ENCODE results near the gene FARS2.

The FARS2 gene

DNA sequence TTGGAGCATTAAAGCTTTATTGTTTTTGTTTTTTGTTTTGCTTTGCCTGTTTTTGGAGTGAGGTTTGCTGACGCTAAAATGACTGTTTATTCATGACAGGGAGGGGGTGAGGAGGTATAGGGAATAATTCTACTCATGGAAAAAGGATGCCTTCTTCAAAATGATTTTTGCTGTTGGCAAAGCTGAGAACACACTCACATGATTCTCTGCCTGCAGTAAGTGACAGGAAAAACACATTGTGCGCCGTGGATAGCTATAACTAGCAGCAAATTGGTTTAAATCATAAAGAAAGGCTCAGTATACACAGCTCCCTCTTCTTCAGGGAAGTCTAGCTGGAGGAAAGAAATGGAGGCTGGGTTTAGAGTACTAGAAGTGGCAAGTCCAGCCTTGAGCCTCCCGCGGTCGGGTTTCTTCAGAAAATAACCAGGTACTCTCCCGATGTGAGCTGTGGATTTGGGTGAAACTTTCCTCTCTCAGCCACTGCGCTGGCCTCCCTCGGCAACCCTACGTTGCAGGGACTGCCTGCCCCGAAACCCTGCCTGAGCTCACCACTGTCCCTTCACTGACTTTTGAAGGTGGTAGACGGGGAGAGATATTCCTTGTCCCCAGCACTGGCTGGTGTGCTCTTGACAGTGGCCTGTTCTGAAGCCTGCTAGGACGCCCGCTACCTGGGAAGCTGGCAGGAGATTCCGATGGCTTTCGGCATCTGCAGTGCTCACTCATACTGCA is 467.2 kb downstream of the FARS2 start:
- TF ChIP-seq ZFX (IDR thresholded peaks at IDR 0.05) = no peak
- TF ChIP-seq, protein P1, sequence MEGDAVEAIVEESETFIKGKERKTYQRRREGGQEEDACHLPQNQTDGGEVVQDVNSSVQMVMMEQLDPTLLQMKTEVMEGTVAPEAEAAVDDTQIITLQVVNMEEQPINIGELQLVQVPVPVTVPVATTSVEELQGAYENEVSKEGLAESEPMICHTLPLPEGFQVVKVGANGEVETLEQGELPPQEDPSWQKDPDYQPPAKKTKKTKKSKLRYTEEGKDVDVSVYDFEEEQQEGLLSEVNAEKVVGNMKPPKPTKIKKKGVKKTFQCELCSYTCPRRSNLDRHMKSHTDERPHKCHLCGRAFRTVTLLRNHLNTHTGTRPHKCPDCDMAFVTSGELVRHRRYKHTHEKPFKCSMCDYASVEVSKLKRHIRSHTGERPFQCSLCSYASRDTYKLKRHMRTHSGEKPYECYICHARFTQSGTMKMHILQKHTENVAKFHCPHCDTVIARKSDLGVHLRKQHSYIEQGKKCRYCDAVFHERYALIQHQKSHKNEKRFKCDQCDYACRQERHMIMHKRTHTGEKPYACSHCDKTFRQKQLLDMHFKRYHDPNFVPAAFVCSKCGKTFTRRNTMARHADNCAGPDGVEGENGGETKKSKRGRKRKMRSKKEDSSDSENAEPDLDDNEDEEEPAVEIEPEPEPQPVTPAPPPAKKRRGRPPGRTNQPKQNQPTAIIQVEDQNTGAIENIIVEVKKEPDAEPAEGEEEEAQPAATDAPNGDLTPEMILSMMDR (conservative IDR thresholded peaks at IDR 0.05) = no peak
- no peak overlapping the region for H3K27ac ChIP-seq

DNA sequence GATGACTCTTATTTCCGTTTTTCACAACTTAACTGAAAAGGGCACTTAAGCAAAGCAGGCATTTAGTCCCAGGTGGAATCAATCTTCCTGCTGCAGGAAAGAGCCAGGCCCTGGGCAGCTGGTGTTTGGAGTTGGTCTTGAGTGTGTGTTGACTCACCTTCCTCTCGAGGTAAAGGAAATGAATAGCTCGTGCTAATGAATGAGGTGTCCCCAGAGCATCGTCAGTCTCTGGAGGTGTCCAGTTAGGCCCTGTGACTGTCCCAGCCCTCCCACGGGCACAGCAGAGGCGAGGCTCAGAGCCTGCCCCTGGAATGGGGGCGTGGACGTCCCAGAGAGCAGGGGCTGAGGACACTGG is 467.7 kb downstream of the FARS2 start:
- H3K27ac ChIP-seq = no peak overlapping the region
- TF ChIP-seq ZFX (IDR thresholded peaks at IDR 0.05) = no peak
- TF ChIP-seq, protein P1 (conservative IDR thresholded peaks at IDR 0.05) = no peak

DNA sequence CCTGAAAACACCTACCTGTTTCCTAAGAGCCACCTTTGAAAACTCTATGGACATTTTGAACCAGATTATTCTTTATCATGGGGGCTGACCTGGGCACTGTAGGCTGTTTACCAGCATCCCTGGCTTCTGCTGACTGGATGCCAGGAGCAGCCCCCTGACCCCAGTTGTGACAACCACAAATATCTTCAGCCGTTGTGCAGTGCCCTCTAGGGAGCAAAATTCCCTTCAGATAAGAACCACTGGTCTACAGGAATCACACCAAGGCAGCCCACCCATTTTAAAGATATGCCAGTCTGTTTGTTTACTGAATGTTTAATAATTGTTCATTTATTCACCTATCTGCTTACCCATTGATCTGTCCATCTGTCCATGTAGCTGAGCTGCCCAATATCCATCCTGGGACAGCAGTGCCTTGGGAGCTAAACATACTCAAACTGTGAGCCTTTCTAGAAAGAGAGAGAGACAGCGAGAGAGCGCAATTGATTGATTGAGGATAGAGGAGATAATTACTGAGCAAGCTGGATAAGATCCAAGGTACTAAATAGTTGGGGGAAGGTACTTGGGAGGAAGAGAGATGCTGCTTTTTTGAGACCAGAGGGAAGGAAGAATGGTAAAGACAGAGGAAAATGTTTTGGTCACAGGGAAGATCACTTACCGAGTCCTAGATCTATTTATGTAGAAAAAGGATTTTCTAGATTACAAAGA is 468.7 kb downstream of the FARS2 start:
- H3K27ac ChIP-seq = no peak overlapping the region
- TF ChIP-seq ZFX (IDR thresholded peaks at IDR 0.05) = no peak
- TF ChIP-seq, protein P1 (conservative IDR thresholded peaks at IDR 0.05) = no peak

DNA sequence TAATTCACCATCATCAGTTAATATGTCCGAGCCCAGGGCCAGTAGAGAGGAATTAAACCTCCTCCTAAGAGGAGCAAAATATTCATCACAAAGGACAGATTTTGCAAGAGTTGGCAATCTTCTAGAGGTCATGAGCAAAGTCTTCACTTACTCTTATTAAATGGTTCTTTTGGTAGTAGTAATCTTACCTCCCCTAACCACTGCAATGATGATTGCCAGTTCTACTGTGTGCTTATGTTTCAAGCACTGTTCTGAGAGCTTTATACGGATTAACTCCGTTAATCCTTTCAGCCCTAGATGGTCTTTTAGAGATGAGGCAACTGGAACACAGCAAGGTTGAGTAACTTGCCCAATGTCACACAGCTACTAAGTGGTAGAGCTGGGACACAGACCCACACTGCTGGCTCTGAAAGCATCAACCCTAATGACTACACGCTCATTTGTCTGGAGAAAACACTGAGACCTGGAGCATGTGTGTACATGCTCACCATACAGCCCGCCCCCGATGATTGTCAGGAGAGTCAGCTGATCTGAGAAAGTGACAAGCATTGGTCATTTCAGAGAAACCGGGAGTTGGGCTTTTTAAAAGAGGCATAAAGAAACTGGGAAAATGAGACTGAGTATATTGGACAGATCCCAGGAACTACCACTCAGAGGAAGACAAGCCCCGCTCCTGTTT is 469.4 kb downstream of the FARS2 start:
- no peak overlapping the region for H3K27ac ChIP-seq
- no peak for TF ChIP-seq ZFX (IDR thresholded peaks at IDR 0.05)
- TF ChIP-seq, protein P1 (conservative IDR thresholded peaks at IDR 0.05) = no peak

DNA sequence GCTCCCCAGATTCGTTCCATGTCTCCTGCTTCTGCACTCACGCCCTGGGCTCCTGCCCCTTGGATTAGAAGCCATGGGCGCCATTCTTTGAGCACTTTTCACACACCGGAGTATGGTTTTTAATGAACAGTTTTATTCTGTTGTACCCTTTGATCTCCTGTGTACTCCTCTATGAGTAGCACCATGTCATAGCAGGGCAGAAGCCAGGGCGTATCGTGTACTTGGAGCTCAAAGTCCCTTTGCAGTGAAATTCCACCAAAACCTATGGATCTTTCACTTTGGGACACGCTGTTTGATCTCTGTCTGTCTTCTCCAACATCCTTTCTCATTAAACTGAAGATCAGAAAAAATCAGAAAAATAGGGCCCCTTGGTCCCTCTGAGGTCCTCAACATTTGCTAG is 470.1 kb downstream of the FARS2 start:
- no peak overlapping the region for H3K27ac ChIP-seq
- no peak for TF ChIP-seq ZFX (IDR thresholded peaks at IDR 0.05)
- TF ChIP-seq, protein P1 (conservative IDR thresholded peaks at IDR 0.05) = no peak

DNA sequence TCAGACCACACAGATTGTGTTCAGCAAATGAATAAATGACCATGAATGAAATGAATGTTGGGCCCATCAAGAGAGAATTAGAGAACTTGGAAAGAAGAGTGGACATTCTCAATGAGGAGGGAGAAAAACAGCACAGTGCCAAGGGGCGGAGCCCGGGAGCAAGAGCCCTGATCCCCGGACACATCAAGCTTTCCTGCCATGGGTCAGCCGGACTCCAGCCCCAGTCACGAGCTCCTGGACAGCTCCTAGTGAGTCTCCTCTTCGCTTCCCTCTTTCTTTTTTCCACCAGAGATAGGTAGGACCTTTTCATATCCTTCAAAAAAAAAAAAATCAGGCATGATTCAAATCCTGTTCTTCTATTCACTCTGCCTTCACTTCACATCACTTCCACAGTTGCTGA is 471.2 kb downstream of the FARS2 start:
- no peak for TF ChIP-seq ZFX (IDR thresholded peaks at IDR 0.05)
- TF ChIP-seq, protein P1 (conservative IDR thresholded peaks at IDR 0.05) = no peak

More for the DNA sequence above, 471.2 kb downstream of the FARS2 start:
- no peak overlapping the region for H3K27ac ChIP-seq
